H1 (cell line): ENCODE measurements around the gene SHPK. TPM values are rescaled to one million over a fixed set of nuclear protein-coding genes. Genes with fewer than 3 reads are reported as not detected.

ENCODE experiments used
- CTCF ChIA-PET: fragments of 300-600 bp; sonication (Branson Sonifier 250); formaldehyde crosslinking; loops from one replicate; lab custom pipeline; 2021; ENCODE audit not compliant: partially characterized antibody; lab: Charles Lee
- POLR2A ChIA-PET: fragments of 300-600 bp; sonication (Branson Sonifier 250); formaldehyde crosslinking; loops from one replicate; lab custom pipeline; 2021; ENCODE audit warnings: inconsistent platforms; ENCODE audit not compliant: partially characterized antibody; lab: Charles Lee
- DNase-seq, 2 experiments: peaks; one replicate each; pipeline versions ENCODE4 v3.0.0 to v3.0.0-alpha.2; 2010 to 2022; ENCODE audit warnings: low spot score in 2 of 2, low read depth in 1 of 2, mixed read lengths in 1 of 2
- FAIRE-seq: peaks from 2 replicates; lab custom pipeline; 2011; peaks lifted over from hg19 to GRCh38; lab: Jason Lieb, UNC
- H2AFZ ChIP-seq: 2 replicates; pipeline ENCODE4 v1.8.1; 2012; ENCODE audit warnings: low read length, inconsistent platforms
- H2AK5ac ChIP-seq: 2 replicates; pipeline ENCODE4 v1.6.1; 2013; ENCODE audit warnings: low read depth, low read length
- H2BK120ac ChIP-seq: replicated peaks from 2 replicates; pipeline ENCODE3; 2013; ENCODE audit warnings: low read depth, low read length, inconsistent platforms
- H2BK12ac ChIP-seq: 2 replicates; pipeline ENCODE4 v1.6.1; 2013; ENCODE audit warnings: low read depth, low read length
- H2BK15ac ChIP-seq: 2 replicates; pipeline ENCODE4 v1.6.1; 2013; ENCODE audit warnings: low read length
- H2BK20ac ChIP-seq: 2 replicates; pipeline ENCODE4 v1.6.1; 2013; ENCODE audit warnings: low read length
- H2BK5ac ChIP-seq: 2 replicates; pipeline ENCODE4 v1.6.1; 2013; ENCODE audit warnings: low read depth, low read length
- H3K14ac ChIP-seq: 2 replicates; pipeline ENCODE4 v1.6.1; 2013; ENCODE audit warnings: inconsistent platforms; ENCODE audit not compliant: insufficient read length
- H3K18ac ChIP-seq: 2 replicates; pipeline ENCODE4 v1.6.1; 2013; ENCODE audit warnings: low read length; ENCODE audit errors: extremely low read depth
- H3K23ac ChIP-seq: 2 replicates; pipeline ENCODE4 v1.6.1; 2013; ENCODE audit warnings: inconsistent platforms; ENCODE audit not compliant: insufficient read length
- H3K23me2 ChIP-seq: 2 replicates; pipeline ENCODE4 v1.6.1; 2013; ENCODE audit warnings: low read depth, low read length
- H3K27ac ChIP-seq: 2 replicates; pipeline ENCODE4 v1.6.1; 2011; ENCODE audit warnings: low read depth, low read length, inconsistent platforms
- H3K27me3 ChIP-seq, 4 experiments: replicated peaks in 1 of 4; 1 replicate in 1 of 4; 2 replicates in 3 of 4; pipeline versions ENCODE4 v1.6.1 to v1.8.1; 2011 to 2013; ENCODE audit warnings: low read length in 3 of 4, mild to moderate bottlenecking in 3 of 4, inconsistent platforms in 2 of 4, mixed read lengths in 2 of 4, moderate library complexity in 1 of 4; ENCODE audit not compliant: control insufficient read depth in 3 of 4, insufficient read depth in 3 of 4; ENCODE audit errors: extremely low read depth in 1 of 4
- H3K36me3 ChIP-seq, 4 experiments: 2 replicates each; pipeline versions ENCODE4 v1.6.1 to v1.8.1; 2011 to 2013; ENCODE audit warnings: mild to moderate bottlenecking in 4 of 4, low read length in 3 of 4, moderate library complexity in 2 of 4, control low read depth in 1 of 4, inconsistent platforms in 1 of 4; ENCODE audit not compliant: insufficient read depth in 4 of 4, control insufficient read depth in 2 of 4
- H3K4ac ChIP-seq: replicated peaks from 2 replicates; pipeline ENCODE3; 2013; ENCODE audit warnings: low read length, low read depth, mixed read lengths, inconsistent platforms; ENCODE audit not compliant: insufficient read length
- H3K4me1 ChIP-seq, 4 experiments: replicated peaks in 1 of 4; 1 replicate in 1 of 4; 2 replicates in 3 of 4; pipeline versions ENCODE4 v1.6.1 to v1.8.1; 2011 to 2013; ENCODE audit warnings: low read length in 3 of 4, inconsistent platforms in 2 of 4, mixed read lengths in 1 of 4; ENCODE audit not compliant: insufficient read depth in 4 of 4, control insufficient read depth in 3 of 4
- H3K4me2 ChIP-seq, 2 experiments: 2 replicates each; pipeline versions ENCODE4 v1.6.1 to v1.8.1; 2011 to 2013; ENCODE audit warnings: low read depth in 2 of 2, low read length in 2 of 2, control low read depth in 1 of 2, inconsistent platforms in 1 of 2, mild to moderate bottlenecking in 1 of 2; ENCODE audit not compliant: insufficient read depth in 1 of 2
- H3K4me3 ChIP-seq, 4 experiments: fragments of 200-600, 300-600 bp in 1 of 4; sonication (generic), shearing (Covaris generic), sonication (Bioruptor Twin) in 1 of 4; 2 replicates each; pipeline versions ENCODE4 v1.5.1 to v1.8.1; 2011 to 2016; ENCODE audit warnings: low read length in 4 of 4, low read depth in 3 of 4, control low read depth in 2 of 4, inconsistent platforms in 2 of 4, mild to moderate bottlenecking in 2 of 4, mixed read lengths in 1 of 4, moderate library complexity in 1 of 4; ENCODE audit not compliant: insufficient read depth in 2 of 4; ENCODE audit errors: extremely low read depth in 1 of 4
- H3K56ac ChIP-seq: replicated peaks from 2 replicates; pipeline ENCODE3; 2013; ENCODE audit warnings: low read depth, mild to moderate bottlenecking, mixed read lengths, low read length, inconsistent platforms; ENCODE audit not compliant: insufficient read length
- H3K79me1 ChIP-seq: 2 replicates; pipeline ENCODE4 v1.6.1; 2013; ENCODE audit warnings: low read depth, low read length, control low read depth
- H3K79me2 ChIP-seq, 2 experiments: 2 replicates each; pipeline versions ENCODE4 v1.6.1 to v1.8.1; 2012 to 2013; ENCODE audit warnings: low read length in 2 of 2, mild to moderate bottlenecking in 2 of 2, inconsistent platforms in 1 of 2; ENCODE audit not compliant: insufficient read depth in 2 of 2, control insufficient read depth in 1 of 2
- H3K9ac ChIP-seq, 4 experiments: replicated peaks in 1 of 4; 1 replicate in 1 of 4; 2 replicates in 3 of 4; pipeline versions ENCODE4 v1.6.1 to v1.8.1; 2011 to 2013; ENCODE audit warnings: low read depth in 3 of 4, low read length in 3 of 4, control low read depth in 2 of 4, mild to moderate bottlenecking in 2 of 4, moderate library complexity in 2 of 4, inconsistent platforms in 1 of 4; ENCODE audit errors: extremely low read depth in 1 of 4
- H3K9me3 ChIP-seq, 2 experiments: 2 replicates each; pipeline versions ENCODE4 v1.6.1 to v1.8.1; 2012 to 2013; ENCODE audit warnings: mild to moderate bottlenecking in 2 of 2, moderate library complexity in 2 of 2, control low read depth in 1 of 2, inconsistent platforms in 1 of 2, low read depth in 1 of 2, low read length in 1 of 2, mixed read lengths in 1 of 2; ENCODE audit not compliant: insufficient read depth in 2 of 2
- H4K20me1 ChIP-seq, 2 experiments: replicated peaks in 1 of 2; 2 replicates each; pipeline versions ENCODE3 to v1.8.1; 2011 to 2013; ENCODE audit warnings: inconsistent platforms in 2 of 2, low read length in 2 of 2, mild to moderate bottlenecking in 1 of 2; ENCODE audit not compliant: insufficient read depth in 2 of 2, control insufficient read depth in 1 of 2
- H4K5ac ChIP-seq: 2 replicates; pipeline ENCODE4 v1.6.1; 2013; ENCODE audit warnings: low read length, low read depth, mixed read lengths, inconsistent platforms; ENCODE audit not compliant: insufficient read length
- H4K8ac ChIP-seq: 2 replicates; pipeline ENCODE4 v1.8.0; 2013; ENCODE audit warnings: mild to moderate bottlenecking, moderate library complexity, low read length, inconsistent platforms; ENCODE audit not compliant: insufficient read depth; ENCODE audit errors: extremely low read depth
- H4K91ac ChIP-seq: replicated peaks from 2 replicates; pipeline ENCODE3; 2013; ENCODE audit warnings: low read length, mixed read lengths, inconsistent platforms; ENCODE audit not compliant: insufficient read length
- POLR2AphosphoS5 ChIP-seq: IDR thresholded peaks from 2 replicates; pipeline ENCODE4 v1.6.1; 2011; ENCODE audit warnings: low read depth, low read length
- RAD21 ChIP-seq, 2 experiments: IDR thresholded peaks in 1 of 2; conservative IDR thresholded peaks in 1 of 2; 2 replicates each; pipeline ENCODE4 v1.6.1; 2011; ENCODE audit warnings: low read depth in 2 of 2, low read length in 2 of 2, improper control_type of control experiment in 1 of 2, inconsistent platforms in 1 of 2, mild to moderate bottlenecking in 1 of 2, moderate library complexity in 1 of 2
- SUZ12 ChIP-seq: fragments of 200-600 bp; sonication (generic); IDR thresholded peaks from 2 replicates; pipeline ENCODE4 v1.6.1; 2012; ENCODE audit warnings: mild to moderate bottlenecking, inconsistent platforms, low read length, moderate library complexity, mixed read lengths
- WGBS, 2 experiments: shearing (Covaris generic) in 1 of 2; methylation state at CpG; one replicate each; pipeline versions ENCODE4 v1.1.6 to v1.1.7; 2013 to 2015; ENCODE audit warnings: low lambda C conversion rate in 2 of 2, mixed read lengths in 2 of 2, inconsistent platforms in 1 of 2, low coverage in 1 of 2, missing lambda C conversion rate in 1 of 2; ENCODE audit not compliant: insufficient replicate concordance in 2 of 2, insufficient coverage in 1 of 2, insufficient read length in 1 of 2; ENCODE audit errors: extremely low coverage in 1 of 2, missing lambda C conversion rate in 1 of 2; 5-methylcytosine and 5-hydroxymethylcytosine counted together
- polyA plus RNA-seq, 7 experiments: library from polyadenylated mRNA; depleted of rRNA in 3 of 7; stranded (reverse) in 5 of 7; unstranded in 2 of 7; fragments of >200 nt in 5 of 7; fragments of 200-250 nt in 2 of 7; gene quantifications; 1 replicate in 5 of 7; 2 replicates in 1 of 7; 4 replicates in 1 of 7; pipeline versions ENCODE4 v1.2.1 to v1.2.3, GENCODE V29; 2011 to 2013; ENCODE audit warnings: missing spikeins in 2 of 7, mixed read lengths in 2 of 7
- total RNA-seq: library from RNA; stranded (reverse); fragmentation: NEBNext Ultra II Directional; extraction: Animal tissue kit (Norgen Biotek cat#: 25700); gene quantifications from 2 replicates; pipeline ENCODE4 v1.2.1, GENCODE V29; 2021
- TF ChIP-seq, protein P1 (sequence below): IDR thresholded peaks from 2 replicates; pipeline ENCODE4 v1.6.1; 2012; ENCODE audit warnings: inconsistent platforms

Gene SHPK
- total and polyA plus RNA-seq, 2 of the 8 experiments (the other 6 are each of a cell fraction or from before 2014, with no cell fraction given) = 28.6 to 36.7 TPM

DNA sequence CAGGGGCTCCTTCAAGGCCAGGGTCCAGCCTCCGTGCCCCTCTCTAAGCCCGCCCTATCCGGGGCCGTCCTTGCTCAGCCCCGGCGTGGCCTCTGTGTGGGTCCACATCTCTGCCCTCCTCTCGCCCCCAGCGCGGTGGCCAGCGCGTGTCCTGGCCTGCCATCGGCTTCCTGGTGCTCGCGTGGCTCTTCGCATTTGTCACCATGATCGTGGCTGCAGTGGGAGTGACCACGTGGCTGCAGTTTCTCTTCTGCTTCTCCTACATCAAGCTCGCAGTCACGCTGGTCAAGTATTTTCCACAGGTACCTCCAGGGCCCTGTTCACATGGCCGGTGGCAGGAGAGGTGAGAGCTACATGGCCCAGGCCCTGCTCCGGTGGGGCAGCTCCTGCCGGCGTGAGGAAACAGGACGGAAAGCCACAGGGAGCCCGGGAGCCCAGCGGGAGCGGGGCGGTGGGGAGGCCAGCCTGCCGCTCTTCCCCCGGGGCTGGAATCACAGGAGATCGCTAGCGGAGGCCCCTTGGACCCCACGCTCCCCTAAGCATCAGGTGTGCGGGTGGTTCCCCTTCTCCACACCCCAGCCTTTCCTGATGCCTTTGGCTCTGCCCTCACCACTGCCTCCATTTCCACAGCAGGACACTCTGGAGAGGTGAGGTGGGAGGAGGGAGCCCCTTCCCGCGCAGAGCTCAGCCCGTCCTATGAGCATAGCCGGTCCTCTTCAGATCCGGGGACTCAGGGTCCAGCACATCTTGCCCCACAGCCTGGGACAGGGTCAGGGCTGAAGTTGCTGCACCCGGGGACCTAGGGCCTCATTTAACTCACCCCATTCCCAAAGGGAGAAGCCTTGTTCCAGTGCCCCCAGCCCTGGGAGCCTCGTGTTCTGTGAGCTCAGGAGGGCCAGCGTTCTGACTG is 22.1 kb upstream of the SHPK start:
- Histone ChIP-seq H2BK120ac (no peak overlapping the region), H3K36me3 (peaks cover 0 to 6% (median 2%) of the 10 kb centered on the region in 4 experiments; a peak in 4 of 8 replicates), H2AFZ (no peak overlapping the region), H3K79me1 (no peaks in the 10 kb centered on the region; the same call in 1 of the 2 replicates), H2AK5ac (no peak overlapping the region), H3K4me1 (peaks cover 0 to 3% (median 1%) of the 10 kb centered on the region in 4 experiments; a peak in 3 of 7 replicates), H4K5ac (no peak overlapping the region), H2BK20ac (no peak overlapping the region), H4K20me1 (peaks cover 4 to 5% of the 10 kb centered on the region in 2 experiments), H3K4ac (no peak overlapping the region), H3K14ac (no peak overlapping the region), H4K8ac (peak overlapping the region; percentile 21), H3K9me3 (no peaks in the 10 kb centered on the region), H3K23me2 (no peaks in the 10 kb centered on the region; the same call in 1 of the 2 replicates), H4K91ac (no peak overlapping the region), H3K4me2 (no peak overlapping the region), H3K27ac (no peak overlapping the region), H2BK15ac (no peak overlapping the region), H3K4me3 (no peak overlapping the region), H2BK12ac (no peak overlapping the region), H3K23ac (no peak overlapping the region), H2BK5ac (no peak overlapping the region), H3K9ac (no peak overlapping the region), H3K18ac (no peak overlapping the region), H3K56ac (no peak overlapping the region)
- FAIRE-seq (no peak), DNase-seq (no peak)
- WGBS, 2 experiments = 93% methylated on average over 35 of the region's 42 CpGs; no CpG with 5 or more reads in 1 of the 2 experiments
- TF ChIP-seq RAD21 (IDR thresholded peaks at IDR 0.05 in 1 of 2, conservative IDR thresholded peaks at IDR 0.05 in 1 of 2; ENCODE audit: low read depth in 2 of 2, low read length in 2 of 2) (no peak), POLR2AphosphoS5 (no peak), SUZ12 (no peak)
- TF ChIP-seq, protein P1, sequence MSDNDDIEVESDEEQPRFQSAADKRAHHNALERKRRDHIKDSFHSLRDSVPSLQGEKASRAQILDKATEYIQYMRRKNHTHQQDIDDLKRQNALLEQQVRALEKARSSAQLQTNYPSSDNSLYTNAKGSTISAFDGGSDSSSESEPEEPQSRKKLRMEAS = no peak
- TF ChIP-seq, all 59 proteins: peak for 0
- Histone ChIP-seq H3K79me2 (no peaks in the 10 kb centered on the region), H3K27me3 (no peaks in the 10 kb centered on the region)
- CTCF ChIA-PET = interaction anchor here (1.5 to 4.2 kb wide), 3 partner anchors 9 to 25 kb away, joined by 5 to 20 read pairs (median 7); no protein-coding TSS in a partner anchor
- POLR2A ChIA-PET = interaction anchor here (1.9 to 18.4 kb wide), 4 partner anchors 6 to 16 kb away, joined by 5 to 194 read pairs (median 102); partner anchors contain the start of genes EMC6 and TAX1BP3
